Measurements from ENCODE around the gene EIF1B.

DNA sequence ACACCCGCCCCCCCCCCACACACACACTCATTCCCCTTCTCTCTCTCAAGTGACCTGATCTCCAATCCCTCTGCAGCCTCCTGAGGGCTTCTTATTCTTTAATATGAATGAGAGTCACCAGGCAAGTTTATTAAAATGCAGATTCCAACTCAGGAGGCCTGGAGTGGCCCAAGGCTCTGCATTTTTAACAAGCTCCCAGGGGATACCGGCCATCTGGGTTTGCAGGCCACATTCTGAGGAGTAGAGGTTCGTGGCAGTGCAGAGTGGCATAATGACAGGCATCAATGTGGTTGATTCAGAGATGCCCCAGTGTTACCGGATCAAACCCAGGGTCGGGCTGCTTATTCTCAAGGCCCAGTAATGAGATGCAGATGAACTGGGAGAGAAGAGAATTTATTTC lies 18.9 kb downstream of the EIF1B start:
- TF ChIP-seq SRF (IDR thresholded peaks at IDR 0.05; ENCODE audit: low read depth, low read length) (no peak), CENPX (CRISPR knock-in tag; IDR thresholded peaks at IDR 0.05) (no peak), EHMT2 (IDR thresholded peaks at IDR 0.05; ENCODE audit: borderline replicate concordance, low read depth, low read length) (no peak), ZNF281 (CRISPR knock-in tag; IDR thresholded peaks at IDR 0.05; ENCODE audit: borderline replicate concordance) (no peak), REST (IDR thresholded peaks at IDR 0.05; ENCODE audit: borderline replicate concordance in 1 of 2, low read depth in 1 of 2, low read length in 2 of 2) (no peak), ZNF512 (CRISPR knock-in tag; IDR thresholded peaks at IDR 0.05) (no peak), ZNF205 (CRISPR knock-in tag; IDR thresholded peaks at IDR 0.05) (no peak), RCOR2 (CRISPR knock-in tag; IDR thresholded peaks at IDR 0.05) (no peak), ZNF329 (CRISPR knock-in tag; IDR thresholded peaks at IDR 0.05; ENCODE audit: low read depth) (no peak), ZNF687 (CRISPR knock-in tag; IDR thresholded peaks at IDR 0.05) (no peak), IRF9 (CRISPR knock-in tag; IDR thresholded peaks at IDR 0.05; ENCODE audit: borderline replicate concordance) (no peak), ARID4A (CRISPR knock-in tag; IDR thresholded peaks at IDR 0.05; ENCODE audit: borderline replicate concordance) (no peak), EZH2 (conservative IDR thresholded peaks at IDR 0.05; ENCODE audit: low read depth, low read length) (no peak)

All from HepG2 (cell line).